GM10266 (cell line): Measurements from ENCODE around the gene TIGD1.

Source experiments
- DNase-seq: peaks from one replicate; pipeline ENCODE4 v3.0.0; 2012; ENCODE audit errors: extremely low spot score
- CTCF ChIP-seq: IDR thresholded peaks from 2 replicates; pipeline ENCODE4 v1.5.1; 2012; ENCODE audit warnings: mild to moderate bottlenecking, low read depth; ENCODE audit not compliant: control insufficient read depth, insufficient read depth; ENCODE audit errors: missing control alignments

The TIGD1 gene

GRCh38 chr2:232532419-232532818 lies 17.9 kb downstream of the TIGD1 start:
- DNase-seq: no peak
- no peak for TF ChIP-seq CTCF

DNA sequence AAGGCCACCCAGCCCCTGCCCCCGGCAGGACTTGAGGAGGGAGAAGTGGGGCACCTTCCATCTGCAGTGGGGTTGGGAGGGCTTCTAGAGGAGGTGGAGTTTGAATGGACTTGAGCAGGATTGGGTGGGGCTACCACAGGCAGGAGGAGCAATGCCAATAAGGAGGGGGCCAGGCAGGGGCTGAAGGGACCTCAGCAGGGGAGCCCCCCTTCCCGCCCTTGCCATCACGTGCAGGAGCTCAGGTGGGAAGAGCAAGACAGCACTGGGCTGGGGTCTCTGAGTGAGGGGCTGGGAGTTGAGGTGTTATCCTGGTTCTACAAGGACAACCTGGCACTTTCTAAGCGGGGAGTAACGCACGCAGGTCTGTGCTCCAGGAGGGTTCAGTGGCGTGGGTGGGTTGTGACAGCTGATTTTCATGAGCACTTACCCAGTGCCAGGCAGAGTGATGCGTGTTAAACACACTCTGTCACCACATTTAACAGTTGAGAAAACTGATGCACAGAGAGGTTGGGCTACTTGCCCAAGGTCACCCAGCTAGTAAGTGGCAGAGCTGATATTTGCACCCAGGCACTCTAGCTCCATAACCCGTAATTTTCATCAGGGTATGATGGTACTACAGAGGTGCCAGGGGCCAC lies 19.6 kb downstream of the TIGD1 start:
- no peak for TF ChIP-seq CTCF
- DNase-seq: no peak

DNA sequence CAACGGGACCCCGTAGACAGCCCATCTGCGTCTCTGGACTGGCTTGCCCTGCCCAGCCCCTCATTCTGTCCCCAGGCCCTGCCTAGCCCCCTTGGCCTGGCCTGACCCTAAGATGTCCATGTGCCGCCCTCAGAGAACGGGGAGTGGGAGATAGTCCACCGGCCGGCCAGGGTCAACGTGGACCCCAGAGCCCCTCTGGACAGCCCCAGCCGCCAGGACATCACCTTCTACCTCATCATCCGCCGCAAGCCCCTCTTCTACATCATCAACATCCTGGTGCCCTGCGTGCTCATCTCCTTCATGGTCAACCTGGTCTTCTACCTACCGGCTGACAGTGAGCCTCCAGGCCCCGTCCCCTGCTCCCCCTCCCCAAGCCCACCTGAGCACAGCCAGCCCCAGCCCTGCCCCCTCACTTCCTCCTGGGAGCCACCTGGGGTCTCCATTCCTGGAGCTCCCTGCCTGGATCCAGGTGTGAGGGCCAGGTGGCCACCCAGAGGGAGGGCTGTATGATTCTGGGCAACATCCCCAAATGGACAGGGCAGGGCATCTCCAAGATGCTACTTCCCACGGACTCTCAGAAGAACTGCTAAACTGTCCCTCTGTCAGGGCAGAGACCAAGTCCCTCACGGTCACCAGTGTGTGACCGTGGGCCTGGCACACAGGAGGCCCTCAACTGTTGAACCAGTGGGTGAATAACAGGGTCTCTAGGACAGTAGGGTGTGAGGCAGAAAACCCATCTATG lies 20.4 kb downstream of the TIGD1 start:
- DNase-seq: no peak
- TF ChIP-seq CTCF: no peak

- TF ChIP-seq CTCF: no peak
- DNase-seq: no peak
These were observed 21.5 kb downstream of the TIGD1 start for GRCh38 chr2:232528746-232529460.

DNA sequence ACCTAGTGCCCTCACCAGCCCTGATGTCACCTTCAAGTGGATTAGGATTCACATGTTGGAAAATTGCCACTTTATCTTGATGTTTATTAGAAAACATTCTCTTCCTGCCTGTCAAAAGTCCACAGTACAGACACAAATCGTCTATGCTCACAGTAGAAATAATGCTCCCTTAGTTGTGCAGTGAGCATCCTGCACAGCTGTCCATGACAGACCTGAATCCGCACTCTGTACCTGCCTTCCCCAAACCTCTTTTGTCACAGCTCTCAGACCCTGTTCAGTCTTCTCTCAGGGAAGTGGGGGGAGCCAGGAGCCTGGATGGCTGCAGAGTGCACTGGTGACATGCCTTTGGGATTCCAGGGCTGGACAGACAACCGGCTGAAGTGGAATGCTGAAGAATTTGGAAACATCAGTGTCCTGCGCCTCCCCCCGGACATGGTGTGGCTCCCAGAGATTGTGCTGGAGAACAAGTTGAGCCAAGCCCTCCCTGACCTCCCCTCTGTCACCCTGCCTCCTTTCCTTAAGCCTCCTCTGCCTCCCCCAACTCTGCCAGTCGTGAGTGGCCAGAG lies 22.4 kb downstream of the TIGD1 start:
- no peak for TF ChIP-seq CTCF
- no peak for DNase-seq

DNA sequence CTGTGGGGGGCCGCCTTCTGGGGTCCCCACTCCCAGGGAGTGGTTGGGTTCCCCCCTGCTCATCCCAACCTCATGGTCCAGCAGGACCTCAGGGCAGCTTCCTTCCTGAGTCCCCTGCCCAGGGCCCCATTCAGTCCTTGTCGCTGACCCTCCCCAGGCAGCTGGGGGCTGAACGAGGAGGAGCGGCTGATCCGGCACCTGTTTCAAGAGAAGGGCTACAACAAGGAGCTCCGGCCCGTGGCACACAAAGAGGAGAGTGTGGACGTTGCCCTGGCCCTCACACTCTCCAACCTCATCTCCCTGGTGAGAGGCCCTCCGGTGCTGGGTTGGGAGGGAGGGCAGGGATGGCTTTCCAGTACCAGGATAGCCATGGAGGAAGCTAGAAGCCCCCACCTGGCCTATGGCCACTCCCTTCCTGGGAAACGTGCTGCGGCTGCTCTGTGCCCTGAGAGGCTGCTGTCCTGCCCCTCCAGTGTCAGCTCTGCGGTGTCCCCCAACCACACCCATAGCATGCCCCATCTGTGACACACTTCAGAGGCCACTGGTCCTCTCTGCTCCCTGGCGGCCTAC lies 23.9 kb downstream of the TIGD1 start:
- no peak for DNase-seq
- TF ChIP-seq CTCF: no peak
